Measurements from ENCODE around the gene TXK.

The TXK gene

DNA sequence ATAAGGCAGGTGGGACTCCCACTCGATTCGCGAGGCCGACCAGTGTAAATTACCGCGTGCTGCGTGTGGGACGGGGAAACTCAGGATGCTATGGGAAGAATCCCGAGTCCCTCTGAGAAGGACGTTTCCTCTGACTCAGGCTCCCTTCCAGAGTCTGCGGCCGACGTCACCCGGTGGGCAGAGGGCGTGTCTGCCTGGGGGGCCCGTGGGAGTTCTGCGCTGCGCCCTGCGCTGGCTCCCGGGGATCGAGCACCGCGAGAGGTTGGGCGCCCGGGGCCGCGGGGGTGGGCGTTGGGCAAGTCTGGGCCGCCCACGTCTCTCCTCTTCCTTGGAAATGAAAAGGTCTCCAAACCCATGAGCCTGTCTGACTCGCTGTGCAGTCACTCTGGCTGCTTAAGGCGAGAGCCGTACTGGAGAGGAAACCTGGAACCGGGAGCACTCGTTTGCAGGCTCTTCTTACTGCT lies 116.9 kb downstream of the TXK start:
- DNase-seq (ENCODE audit: low read depth), result peak; percentile 61
